Parathyroid adenoma (tissue), 2 donors: ENCODE data around the gene NUTM2F.
"Not testable (repeated sequence)": the region's sequence is repeated elsewhere in the genome, so short reads cannot be mapped to it uniquely, and the experiment has no call there.

Experiments used
- H2AFZ ChIP-seq: fragments of 300-600 bp; sonication (generic); one replicate; pipeline ENCODE4 v1.7.0; 2017; ENCODE audit warnings: antibody characterized with exemption, mild to moderate bottlenecking
- H3K27ac ChIP-seq: fragments of 300-600 bp; sonication (generic); one replicate; pipeline ENCODE4 v1.7.0; 2017
- H3K27me3 ChIP-seq: fragments of 300-600 bp; sonication (generic); one replicate; pipeline ENCODE4 v1.7.0; 2017; ENCODE audit warnings: low read length; ENCODE audit not compliant: control insufficient read depth, insufficient read depth
- H3K36me3 ChIP-seq: fragments of 300-600 bp; sonication (generic); one replicate; pipeline ENCODE4 v1.7.0; 2017; ENCODE audit warnings: low read length; ENCODE audit not compliant: control insufficient read depth, insufficient read depth
- H3K4me1 ChIP-seq: fragments of 300-600 bp; sonication (generic); one replicate; pipeline ENCODE4 v1.7.0; 2017; ENCODE audit warnings: control low read depth
- H3K4me2 ChIP-seq: fragments of 300-600 bp; sonication (generic); one replicate; pipeline ENCODE4 v1.7.0; 2017; ENCODE audit warnings: low read length
- H3K4me3 ChIP-seq: fragments of 300-600 bp; sonication (generic); one replicate; pipeline ENCODE4 v1.7.0; 2017; ENCODE audit warnings: low read depth, low read length
- H3K79me2 ChIP-seq: fragments of 300-600 bp; sonication (generic); one replicate; pipeline ENCODE4 v1.7.0; 2017; ENCODE audit warnings: control low read depth
- H3K9ac ChIP-seq: fragments of 300-600 bp; sonication (generic); one replicate; pipeline ENCODE4 v1.7.0; 2017; ENCODE audit warnings: mild to moderate bottlenecking
- H3K9me3 ChIP-seq: fragments of 300-600 bp; sonication (generic); one replicate; pipeline ENCODE4 v1.7.0; 2017; ENCODE audit warnings: low read length; ENCODE audit not compliant: control insufficient read depth
- donor health status: primary hyperparathyroidism.

The NUTM2F gene

GRCh38 chr9:94340750-94341149 lies 12.3 kb upstream of the NUTM2F start:
- H2AFZ ChIP-seq, H3K79me2 ChIP-seq, H3K4me2 ChIP-seq, H3K27ac ChIP-seq, H3K4me1 ChIP-seq, H3K9ac ChIP-seq, H3K9me3 ChIP-seq, H3K4me3 ChIP-seq, H3K27me3 ChIP-seq, H3K36me3 ChIP-seq: not testable (repeated sequence)

- H3K9me3 ChIP-seq, H2AFZ ChIP-seq, H3K4me3 ChIP-seq, H3K36me3 ChIP-seq, H3K27me3 ChIP-seq, H3K4me2 ChIP-seq, H3K4me1 ChIP-seq, H3K27ac ChIP-seq, H3K79me2 ChIP-seq, H3K9ac ChIP-seq: not testable (repeated sequence)
Observed at GRCh38 chr9:94339657-94340056, 11.2 kb upstream of the NUTM2F start.

- not testable (repeated sequence) for H3K9ac ChIP-seq, H3K27me3 ChIP-seq, H3K27ac ChIP-seq, H3K79me2 ChIP-seq, H3K9me3 ChIP-seq, H3K36me3 ChIP-seq, H3K4me3 ChIP-seq, H2AFZ ChIP-seq, H3K4me1 ChIP-seq, H3K4me2 ChIP-seq
Observed at GRCh38 chr9:94338723-94339122, 10.3 kb upstream of the NUTM2F start.

- H3K79me2 ChIP-seq, H3K27ac ChIP-seq, H3K27me3 ChIP-seq, H3K4me1 ChIP-seq, H2AFZ ChIP-seq, H3K9ac ChIP-seq, H3K36me3 ChIP-seq, H3K9me3 ChIP-seq, H3K4me3 ChIP-seq, H3K4me2 ChIP-seq: not testable (repeated sequence)
Observed at GRCh38 chr9:94336445-94336844, 8.0 kb upstream of the NUTM2F start.

GRCh38 chr9:94325583-94325982 lies 2.9 kb downstream of the NUTM2F start:
- not testable (repeated sequence) for H3K4me1 ChIP-seq, H3K9me3 ChIP-seq, H3K36me3 ChIP-seq, H3K9ac ChIP-seq, H3K79me2 ChIP-seq, H2AFZ ChIP-seq, H3K27me3 ChIP-seq, H3K27ac ChIP-seq, H3K4me3 ChIP-seq, H3K4me2 ChIP-seq

GRCh38 chr9:94323153-94323798 lies 5.2 kb downstream of the NUTM2F start:
- not testable (repeated sequence) for H3K9me3 ChIP-seq, H3K36me3 ChIP-seq, H3K27ac ChIP-seq, H3K4me3 ChIP-seq, H2AFZ ChIP-seq, H3K79me2 ChIP-seq, H3K27me3 ChIP-seq, H3K4me2 ChIP-seq, H3K4me1 ChIP-seq, H3K9ac ChIP-seq

- H3K36me3 ChIP-seq, H3K9ac ChIP-seq, H3K4me1 ChIP-seq, H2AFZ ChIP-seq, H3K27me3 ChIP-seq, H3K4me2 ChIP-seq, H3K27ac ChIP-seq, H3K9me3 ChIP-seq, H3K4me3 ChIP-seq, H3K79me2 ChIP-seq: not testable (repeated sequence)
Observed at GRCh38 chr9:94322342-94322940, 6.0 kb downstream of the NUTM2F start.

GRCh38 chr9:94317949-94318657 lies 10.3 kb downstream of the NUTM2F start:
- H3K27me3 ChIP-seq, H3K36me3 ChIP-seq, H3K4me3 ChIP-seq, H3K4me1 ChIP-seq, H3K9me3 ChIP-seq, H3K9ac ChIP-seq, H3K4me2 ChIP-seq, H3K27ac ChIP-seq, H2AFZ ChIP-seq, H3K79me2 ChIP-seq: not testable (repeated sequence)

GRCh38 chr9:94316236-94316635 lies 12.2 kb downstream of the NUTM2F start:
- not testable (repeated sequence) for H3K9ac ChIP-seq, H2AFZ ChIP-seq, H3K4me3 ChIP-seq, H3K27ac ChIP-seq, H3K79me2 ChIP-seq, H3K4me2 ChIP-seq, H3K9me3 ChIP-seq, H3K36me3 ChIP-seq, H3K4me1 ChIP-seq, H3K27me3 ChIP-seq

GRCh38 chr9:94315034-94315984 lies 13.1 kb downstream of the NUTM2F start:
- not testable (repeated sequence) for H3K36me3 ChIP-seq, H3K27me3 ChIP-seq, H3K4me2 ChIP-seq, H3K27ac ChIP-seq, H3K4me1 ChIP-seq, H3K9me3 ChIP-seq, H2AFZ ChIP-seq, H3K9ac ChIP-seq, H3K79me2 ChIP-seq, H3K4me3 ChIP-seq
